ENCODE measurements around the gene LRBA.

The LRBA gene

DNA sequence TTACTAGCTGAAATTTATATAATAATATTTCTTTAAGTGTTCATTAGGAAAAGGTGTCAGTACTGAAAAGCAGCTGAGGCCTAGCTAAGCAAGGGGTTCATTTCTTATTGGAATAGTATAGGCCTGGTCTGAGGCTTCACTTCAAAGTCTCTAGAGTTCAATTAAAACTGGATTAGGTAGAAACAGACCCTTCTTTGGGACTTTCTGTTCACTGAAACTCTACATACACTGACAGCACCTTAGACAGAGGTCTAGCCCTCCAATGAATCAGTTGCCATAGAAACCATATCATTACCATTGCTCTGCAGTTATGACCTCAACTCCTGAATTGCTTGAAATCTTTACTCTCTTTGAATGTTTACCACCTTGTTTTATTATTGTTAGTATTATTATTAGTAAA is 519.5 kb downstream of the LRBA start:
- no peak for DNase-seq (ENCODE audit: low spot score)

- no peak for DNase-seq (ENCODE audit: low spot score)
These were observed 521.2 kb downstream of the LRBA start for GRCh38 chr4:150493851-150494250.

DNA sequence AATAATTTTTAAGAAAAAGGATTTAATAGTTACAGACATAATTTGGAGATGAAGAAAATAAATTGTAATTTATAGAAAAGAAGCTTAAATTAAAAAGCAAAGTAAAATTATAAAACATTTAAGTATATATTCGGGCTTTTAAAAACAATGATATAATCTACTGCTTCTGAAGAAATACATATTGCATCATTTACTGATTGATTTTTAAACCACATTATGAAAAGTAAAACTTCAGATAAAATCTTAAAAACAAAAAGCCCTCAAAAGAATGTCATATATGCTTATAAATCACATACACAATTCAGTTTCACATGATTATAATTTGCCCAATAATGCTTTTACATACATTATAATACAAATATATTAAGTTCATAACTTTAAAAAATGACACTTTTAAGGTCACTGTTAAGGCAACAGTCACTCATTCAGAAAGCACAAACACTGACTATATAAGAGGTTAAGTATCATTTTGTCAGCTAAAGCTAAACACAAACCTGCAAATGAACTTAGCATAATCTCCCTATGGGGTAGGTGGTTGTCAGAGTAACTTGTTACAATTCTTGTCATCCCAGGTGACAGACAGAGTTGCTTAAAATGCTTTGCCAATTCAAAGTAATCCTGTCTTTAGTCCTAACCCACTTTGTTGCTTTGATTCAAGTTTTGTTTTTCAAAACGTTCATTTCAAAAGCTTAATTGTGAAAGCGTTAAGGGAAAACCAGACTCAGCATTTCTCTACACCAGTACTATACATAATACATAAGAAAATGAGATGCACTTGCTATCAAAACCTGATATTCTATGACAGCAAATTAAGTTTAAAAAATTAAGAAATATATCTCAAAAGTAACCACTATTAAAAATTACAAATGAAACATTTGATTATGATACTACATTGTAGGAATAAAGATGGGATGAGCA is 523.7 kb downstream of the LRBA start:
- no peak for DNase-seq (ENCODE audit: low spot score)

DNA sequence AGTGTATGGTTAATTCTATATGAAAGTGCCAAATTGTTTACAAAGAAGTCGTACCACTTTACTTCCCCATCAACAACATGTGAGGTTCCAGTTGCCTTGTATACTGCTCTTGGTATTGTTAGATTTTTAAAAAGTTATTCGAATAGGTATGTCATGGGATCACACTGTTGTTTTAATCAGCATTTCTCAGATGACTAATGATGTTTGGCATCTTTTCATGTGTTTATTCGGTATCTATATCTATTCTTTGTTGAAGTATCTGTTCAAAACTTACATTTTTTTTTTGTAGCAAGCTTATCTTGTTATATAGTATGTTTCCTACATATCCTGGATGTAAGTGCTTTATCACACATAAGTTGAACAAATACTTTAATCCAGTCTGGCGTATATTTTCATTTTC is 532.5 kb downstream of the LRBA start:
- DNase-seq (ENCODE audit: low spot score): no peak

DNA sequence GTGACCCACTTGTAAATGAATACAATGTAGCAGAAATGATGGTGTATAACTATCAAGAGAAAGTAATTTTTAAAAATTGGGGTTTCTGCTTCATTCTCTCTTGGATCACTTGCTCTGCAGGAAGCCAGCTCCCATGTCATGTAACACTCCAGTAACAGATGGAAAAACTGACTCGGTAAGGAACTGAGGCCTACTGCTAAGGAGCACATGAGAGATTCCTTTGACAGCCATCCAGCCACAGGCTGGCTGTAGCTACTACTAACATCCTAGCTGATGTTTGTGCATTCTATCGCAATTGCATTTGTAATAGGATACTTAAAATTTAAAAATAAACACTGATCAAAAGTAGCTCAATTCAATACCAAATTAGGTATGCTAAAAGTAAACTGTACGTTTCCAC is 535.4 kb downstream of the LRBA start:
- DNase-seq (ENCODE audit: low spot score): no peak

DNA sequence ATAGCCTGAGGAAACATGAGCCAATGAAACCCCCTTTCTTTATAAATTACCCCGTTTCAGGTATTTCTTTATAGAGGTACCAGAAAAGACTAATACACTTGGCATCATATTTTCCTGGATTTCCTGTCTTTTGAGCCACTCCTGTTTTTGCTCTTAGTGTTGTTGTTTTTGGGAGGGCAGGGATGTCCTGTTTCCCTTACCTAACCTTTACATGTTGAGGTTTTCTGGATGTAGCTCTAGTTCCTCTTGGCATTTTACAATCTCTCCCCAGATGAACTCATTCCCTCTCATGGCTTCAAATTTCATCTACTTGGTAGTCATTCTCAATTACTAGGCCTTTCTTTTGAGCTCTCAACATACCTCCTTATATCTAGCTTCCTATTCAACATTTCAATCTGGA is 537.2 kb downstream of the LRBA start:
- no peak for DNase-seq (ENCODE audit: low spot score)

- DNase-seq (ENCODE audit: low spot score): no peak
These were observed 538.3 kb downstream of the LRBA start for GRCh38 chr4:150476776-150477175.

DNA sequence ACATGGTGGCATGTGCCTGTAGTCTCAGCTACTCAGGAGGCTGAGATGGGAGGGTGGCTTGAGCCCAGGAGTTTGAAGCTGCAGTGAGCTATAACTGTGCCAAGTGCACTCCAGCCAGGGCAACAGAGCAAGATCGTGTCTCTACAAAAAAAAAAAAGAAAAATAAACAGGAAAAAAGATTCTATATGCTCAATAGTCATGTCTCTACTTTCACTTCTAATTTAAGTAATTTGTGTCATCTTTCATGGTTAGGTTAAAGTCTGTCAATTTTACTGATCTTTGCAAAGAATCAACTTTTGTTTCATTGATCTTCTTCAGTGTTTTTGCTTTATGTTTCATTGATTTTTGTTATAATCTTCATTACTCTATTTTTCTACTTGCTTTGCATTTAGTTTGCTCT is 539.3 kb downstream of the LRBA start:
- DNase-seq (ENCODE audit: low spot score): no peak

DNA sequence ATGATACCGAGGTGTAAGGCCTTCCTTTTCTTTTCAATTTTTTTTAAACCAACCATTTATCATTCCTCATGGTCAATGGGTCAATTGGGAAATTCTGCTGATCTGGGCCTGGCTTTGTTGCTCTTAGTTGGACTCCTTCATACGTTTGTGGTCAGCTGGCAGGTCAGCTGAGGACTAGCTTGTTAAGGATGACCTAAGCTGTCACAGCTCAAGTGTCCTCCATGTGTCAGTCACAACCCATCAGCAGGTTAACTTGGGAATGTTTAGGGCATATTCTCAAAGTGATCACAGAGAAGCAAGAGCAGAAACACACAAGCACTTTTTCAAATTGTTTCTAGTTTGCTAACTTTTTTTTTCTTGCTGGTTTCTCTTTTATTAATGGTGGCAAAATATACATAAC is 550.6 kb downstream of the LRBA start:
- no peak for DNase-seq (ENCODE audit: low spot score)

DNA sequence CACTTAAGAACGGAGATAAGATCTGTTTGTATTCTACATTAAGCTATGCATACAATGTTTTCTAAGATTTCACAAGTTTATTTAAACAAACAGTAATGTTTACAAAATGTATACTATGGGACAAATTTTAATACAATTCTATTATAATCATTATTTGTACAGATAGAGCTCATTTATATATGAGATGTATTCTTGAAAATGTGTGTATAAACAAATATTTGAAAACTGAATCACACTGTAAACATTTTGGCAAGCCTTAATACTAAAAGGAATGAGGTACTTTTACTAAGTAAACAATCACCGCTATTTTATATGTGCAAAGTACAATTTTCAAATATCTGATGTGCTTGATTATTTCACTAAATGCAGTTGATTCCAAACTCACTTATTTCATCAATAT is 552.3 kb downstream of the LRBA start:
- DNase-seq (ENCODE audit: low spot score): no peak

GRCh38 chr4:150461957-150462356 is 553.1 kb downstream of the LRBA start:
- no peak for DNase-seq (ENCODE audit: low spot score)

GRCh38 chr4:150457802-150458201 is 557.3 kb downstream of the LRBA start:
- no peak for DNase-seq (ENCODE audit: low spot score)

DNA sequence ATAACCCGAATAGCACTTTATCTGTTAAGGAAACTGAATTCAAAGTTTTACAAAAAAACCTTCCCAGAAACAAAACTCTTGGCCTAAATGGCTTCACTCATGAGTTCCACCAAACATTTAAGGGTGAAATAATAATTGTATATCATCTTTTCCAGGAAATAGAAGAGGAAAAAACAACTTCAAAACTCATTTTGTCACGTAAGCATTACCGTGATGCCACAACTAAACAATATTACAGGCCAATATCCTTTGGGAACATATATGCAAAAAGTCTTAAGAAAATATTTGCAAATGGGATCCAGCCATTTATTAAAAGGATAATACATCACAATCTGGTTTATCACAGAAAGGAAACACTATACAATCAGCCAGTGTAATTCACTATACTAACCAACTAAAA is 563.2 kb downstream of the LRBA start:
- no peak for DNase-seq (ENCODE audit: low spot score)

GRCh38 chr4:150447356-150447755 is 567.7 kb downstream of the LRBA start:
- DNase-seq (ENCODE audit: low spot score): no peak

GRCh38 chr4:150439451-150439933 is 575.6 kb downstream of the LRBA start:
- no peak for DNase-seq (ENCODE audit: low spot score)

DNA sequence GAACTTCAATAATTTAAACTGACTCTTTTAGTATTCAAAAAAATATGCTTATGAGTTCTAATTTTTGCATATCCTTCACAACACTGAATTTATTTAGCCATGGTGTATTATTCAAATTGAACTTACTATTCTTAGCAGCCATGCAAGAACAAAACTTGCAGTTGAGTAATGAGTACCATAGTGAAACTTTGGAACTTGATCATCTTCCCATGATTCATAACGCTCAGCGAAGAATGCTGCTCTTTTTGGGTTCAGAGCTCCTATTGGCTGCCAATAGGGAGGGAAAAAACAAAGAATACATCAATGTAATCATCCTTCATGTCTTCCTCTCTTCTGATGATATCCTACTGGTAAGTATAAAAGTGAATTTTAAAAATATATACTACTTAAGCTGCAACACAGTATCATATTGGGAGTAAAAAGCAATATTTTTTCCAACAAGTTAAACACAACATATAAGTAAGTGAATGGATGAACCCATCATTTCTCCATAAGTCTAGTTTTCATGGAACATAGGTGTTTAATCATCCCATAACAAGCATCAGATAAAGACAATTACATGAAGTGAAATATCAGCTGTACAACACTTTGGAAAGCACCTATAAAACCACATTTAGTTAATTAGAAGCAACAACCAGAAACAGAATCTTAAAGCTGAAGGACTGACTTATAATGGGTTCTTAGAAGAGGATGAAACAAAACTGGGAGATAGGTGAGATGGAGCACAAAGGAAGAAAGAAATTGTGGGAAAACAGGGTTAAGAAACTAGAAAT is 578.3 kb downstream of the LRBA start:
- DNase-seq (ENCODE audit: low spot score): no peak

GRCh38 chr4:150431221-150431620 is 583.9 kb downstream of the LRBA start:
- no peak for DNase-seq (ENCODE audit: low spot score)

DNA sequence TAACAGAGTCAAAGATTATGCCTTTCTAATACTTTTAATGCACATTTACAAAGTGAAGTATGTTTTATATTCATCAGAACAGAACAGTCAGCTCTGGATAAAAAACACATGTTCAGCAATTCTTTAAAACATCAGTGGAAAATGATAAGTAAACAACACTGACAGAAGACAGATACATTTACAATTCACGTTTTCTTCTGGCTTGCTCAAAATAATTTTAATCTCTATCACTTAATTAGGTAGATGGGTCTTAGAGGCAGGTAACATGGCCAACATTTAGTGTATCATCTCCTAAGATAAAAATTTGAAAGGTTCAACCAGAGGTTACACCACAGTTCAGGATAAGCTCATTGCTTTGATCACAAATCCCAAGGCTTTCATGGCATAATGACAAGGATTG is 589.9 kb downstream of the LRBA start:
- DNase-seq (ENCODE audit: low spot score): no peak

DNA sequence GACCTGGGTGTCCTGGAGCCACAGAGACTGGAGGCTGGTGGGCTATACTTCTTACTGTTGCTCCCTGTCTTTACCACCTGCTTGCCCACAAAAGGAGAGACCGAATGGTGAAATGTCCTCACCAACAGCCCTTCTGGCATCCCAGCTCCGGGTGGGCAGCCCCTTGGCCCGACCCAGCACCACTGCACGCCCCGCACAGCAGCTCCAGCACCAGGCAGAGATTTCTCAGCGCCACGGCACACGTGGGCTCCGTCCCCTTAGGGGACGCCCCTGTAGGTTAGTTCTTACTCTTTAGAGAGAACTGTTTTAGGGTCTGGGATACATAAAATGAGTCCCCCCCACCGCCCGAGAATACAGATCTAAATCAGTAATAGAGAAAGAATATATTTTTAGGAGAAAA is 591.6 kb downstream of the LRBA start:
- no peak for DNase-seq (ENCODE audit: low spot score)

DNA sequence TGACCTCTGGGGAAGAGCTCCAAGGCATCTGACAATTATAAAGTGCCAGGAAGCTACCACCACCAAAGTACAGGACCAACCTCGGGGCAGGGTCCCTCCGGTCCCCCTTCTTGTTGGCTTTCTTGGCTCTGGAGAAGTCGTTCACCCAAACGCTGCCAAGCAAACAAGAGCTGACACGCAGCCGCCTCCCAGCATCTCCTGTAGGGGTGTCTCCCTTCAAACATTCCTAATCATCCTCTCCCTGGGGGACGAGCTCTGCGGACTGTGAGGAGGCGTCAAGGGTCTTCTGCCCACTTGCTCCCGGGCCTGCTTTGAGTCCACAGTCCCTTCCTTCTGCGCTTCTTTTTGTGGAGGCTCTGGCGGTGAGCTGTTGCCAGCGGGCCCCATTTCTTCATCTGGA is 592.0 kb downstream of the LRBA start:
- DNase-seq (ENCODE audit: low spot score): no peak

DNA sequence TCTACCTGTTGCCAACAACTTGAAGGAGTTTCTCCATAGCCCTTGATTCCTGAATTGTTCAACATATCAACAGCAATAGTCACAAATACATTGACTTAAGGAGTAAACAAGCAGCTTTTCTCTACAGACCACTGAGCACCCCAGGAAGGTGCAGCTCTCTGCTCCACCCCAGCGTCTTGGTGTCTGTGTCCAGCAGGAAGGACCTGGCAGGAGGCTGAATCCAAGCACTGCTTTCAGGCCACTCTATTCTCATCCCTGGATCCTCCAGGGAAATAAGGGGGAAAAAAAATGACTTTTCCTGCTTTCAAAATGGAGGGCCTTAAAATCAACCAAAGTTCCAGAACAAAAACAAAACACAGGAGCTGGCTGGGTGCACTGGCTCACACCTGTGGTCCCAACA is 593.5 kb downstream of the LRBA start:
- DNase-seq (ENCODE audit: low spot score): no peak

- no peak for DNase-seq (ENCODE audit: low spot score)
These were observed 595.1 kb downstream of the LRBA start for GRCh38 chr4:150419939-150420338.

DNA sequence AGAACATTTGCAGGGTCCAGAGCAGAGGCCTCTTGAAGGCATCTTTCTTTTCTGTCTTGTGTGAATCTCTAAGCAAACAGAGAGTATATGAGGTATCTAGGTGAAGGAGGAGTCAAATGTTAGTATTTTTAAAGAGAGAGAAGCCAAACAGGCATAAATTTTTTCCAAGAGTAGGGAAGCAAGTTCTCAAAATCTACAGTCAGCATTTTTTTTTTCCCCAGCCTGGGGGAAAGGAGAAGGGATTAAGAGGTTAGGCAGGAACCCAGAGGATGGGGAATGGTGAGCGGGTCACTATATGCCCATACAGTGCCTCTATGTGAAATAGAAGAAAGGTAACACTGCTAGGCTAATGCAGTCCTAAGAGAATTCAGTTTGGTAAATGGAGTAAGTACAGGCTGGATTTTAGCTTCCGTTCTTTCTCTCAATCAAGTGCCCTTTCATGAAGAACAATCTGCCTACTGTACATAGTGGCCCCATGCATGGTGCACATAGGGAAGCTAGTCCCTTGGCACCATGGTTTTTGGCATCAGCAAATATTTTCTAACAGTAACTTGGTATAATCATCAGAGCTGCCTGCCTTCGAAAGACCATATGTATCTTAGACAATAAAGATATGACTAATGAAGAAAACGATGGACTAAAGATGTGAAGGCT is 596.2 kb downstream of the LRBA start:
- DNase-seq (ENCODE audit: low spot score): no peak

All from NAMALWA (cell line).